GM12801 (cell line): Measurements from ENCODE around the gene SLC22A16.

Experiments
- TF ChIP-seq, protein P1 (sequence below): IDR thresholded peaks from one replicate; pipeline ENCODE4 v1.5.1; 2011; ENCODE audit warnings: control low read depth; ENCODE audit not compliant: insufficient read length; ENCODE audit errors: extremely low read depth

SLC22A16 gene

DNA sequence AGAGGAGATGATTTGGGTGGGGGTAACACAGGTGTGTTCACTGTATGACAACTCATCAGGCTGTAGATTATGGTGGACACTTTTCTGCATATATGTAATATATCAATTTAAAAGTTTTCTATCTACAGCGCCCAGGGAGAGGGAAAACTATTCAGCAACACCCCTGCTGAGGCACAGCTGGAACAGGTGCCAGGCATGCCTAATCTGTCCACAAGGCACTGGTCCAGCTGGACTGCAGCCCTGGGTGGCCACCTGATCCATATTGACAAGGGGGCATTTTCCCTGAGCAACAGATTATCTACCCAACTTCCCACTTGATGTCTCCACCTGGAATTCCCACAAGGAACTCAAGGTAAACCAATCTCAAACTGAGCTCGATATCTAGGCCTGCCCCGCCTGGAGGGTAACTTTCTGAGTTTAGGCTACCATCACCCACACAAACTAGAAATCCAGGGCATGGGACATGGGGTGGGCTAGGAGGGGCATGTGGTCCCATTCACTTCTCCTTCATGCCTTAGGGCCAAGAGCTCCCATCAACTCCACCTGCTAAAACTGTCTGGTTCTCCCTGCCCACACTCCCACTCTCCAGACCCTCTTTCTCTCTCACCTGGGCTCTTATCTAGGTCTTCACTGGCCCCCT is 4.6 kb downstream of the SLC22A16 start:
- TF ChIP-seq, protein P1, sequence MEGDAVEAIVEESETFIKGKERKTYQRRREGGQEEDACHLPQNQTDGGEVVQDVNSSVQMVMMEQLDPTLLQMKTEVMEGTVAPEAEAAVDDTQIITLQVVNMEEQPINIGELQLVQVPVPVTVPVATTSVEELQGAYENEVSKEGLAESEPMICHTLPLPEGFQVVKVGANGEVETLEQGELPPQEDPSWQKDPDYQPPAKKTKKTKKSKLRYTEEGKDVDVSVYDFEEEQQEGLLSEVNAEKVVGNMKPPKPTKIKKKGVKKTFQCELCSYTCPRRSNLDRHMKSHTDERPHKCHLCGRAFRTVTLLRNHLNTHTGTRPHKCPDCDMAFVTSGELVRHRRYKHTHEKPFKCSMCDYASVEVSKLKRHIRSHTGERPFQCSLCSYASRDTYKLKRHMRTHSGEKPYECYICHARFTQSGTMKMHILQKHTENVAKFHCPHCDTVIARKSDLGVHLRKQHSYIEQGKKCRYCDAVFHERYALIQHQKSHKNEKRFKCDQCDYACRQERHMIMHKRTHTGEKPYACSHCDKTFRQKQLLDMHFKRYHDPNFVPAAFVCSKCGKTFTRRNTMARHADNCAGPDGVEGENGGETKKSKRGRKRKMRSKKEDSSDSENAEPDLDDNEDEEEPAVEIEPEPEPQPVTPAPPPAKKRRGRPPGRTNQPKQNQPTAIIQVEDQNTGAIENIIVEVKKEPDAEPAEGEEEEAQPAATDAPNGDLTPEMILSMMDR = no peak

DNA sequence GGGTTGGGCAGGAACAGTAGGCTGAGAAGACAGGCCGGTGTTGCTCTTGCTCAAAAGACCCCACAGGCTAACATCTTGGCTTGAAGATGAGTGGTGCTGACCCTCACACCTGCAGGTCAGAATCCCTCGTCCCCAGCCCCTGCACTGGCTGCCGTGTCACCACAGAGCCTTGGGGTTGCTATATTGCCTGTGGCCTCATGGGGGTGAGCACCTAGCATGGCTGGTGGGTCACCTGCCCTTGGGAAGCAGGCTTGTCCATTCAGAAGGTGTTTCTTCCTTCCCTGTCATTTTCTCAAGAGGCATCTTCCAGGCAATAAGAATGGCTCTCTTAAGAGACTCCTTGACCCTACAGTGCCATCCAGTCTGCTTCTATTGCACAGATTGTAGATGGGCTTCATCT is 7.7 kb downstream of the SLC22A16 start:
- TF ChIP-seq, protein P1 = no peak

DNA sequence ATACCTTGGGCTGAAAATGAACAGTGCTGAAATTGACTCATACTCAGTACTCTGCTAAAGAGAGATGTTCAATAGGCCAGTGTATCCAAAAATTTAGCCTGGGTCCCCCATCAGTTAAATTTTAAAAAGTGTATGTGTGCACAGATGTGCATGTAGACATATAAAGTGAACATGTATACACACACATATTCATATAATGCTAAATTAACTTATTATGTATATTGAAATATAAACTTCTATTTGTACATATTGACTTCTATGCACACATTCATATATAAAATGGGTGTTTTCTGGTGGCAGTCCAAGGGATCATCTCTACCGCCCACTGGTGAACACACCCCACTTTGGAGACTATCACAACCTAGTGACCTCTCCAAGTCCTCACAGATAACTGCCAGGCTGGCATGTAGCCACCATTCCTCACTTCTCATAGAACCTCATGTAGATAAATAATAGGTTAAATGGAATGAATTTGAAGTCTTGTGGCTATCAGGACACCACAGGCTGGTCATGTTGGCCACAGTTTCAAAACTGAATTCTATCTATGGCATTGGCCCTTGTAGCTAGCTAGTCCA is 8.8 kb downstream of the SLC22A16 start:
- TF ChIP-seq, protein P1 = no peak

DNA sequence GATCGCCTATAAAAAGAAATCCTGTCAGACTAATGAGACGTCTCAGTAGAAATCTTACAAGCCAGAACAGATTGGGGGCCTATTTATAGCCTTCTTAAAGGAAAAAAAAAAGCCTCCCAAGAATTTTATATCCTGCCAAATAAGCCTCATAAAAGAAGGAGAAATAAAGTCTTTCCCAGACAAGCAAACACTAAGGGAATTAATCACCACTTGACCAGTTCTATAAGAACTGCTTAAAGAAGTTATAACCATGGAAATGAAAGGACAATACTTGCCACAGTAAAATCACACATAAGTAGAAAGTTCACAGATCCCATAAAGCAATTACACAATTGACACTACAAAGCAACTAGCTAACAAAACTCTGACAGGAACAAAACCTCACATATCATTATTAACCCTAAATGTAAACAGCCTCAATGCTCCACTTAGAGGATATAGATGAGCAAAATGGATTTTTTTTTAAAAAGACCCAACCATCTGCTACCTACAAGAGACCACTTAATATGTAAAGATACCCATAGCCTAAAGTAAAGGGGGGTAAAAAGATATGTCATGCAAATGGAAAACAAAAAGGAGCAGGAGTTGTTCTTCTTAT is 13.4 kb downstream of the SLC22A16 start:
- TF ChIP-seq, protein P1 = no peak

DNA sequence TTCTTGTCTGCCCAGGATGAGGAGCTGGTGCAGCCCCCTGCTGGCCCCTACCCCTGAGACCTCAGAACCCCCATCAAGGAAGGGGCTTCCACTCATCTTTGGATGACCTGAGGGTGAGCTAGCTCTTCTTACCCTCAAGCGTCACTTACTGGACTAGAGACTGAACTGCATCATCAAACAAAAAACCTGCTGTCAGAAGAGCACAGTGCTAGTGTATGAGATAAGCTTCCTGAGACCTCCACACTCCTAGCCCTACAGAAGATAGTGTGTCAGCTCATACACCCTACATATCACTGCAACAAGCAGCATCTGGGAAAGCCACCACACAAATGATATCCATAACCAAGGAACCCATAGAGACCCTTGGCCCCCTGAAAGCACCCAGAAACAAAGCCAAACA is 15.0 kb downstream of the SLC22A16 start:
- TF ChIP-seq, protein P1 = no peak

DNA sequence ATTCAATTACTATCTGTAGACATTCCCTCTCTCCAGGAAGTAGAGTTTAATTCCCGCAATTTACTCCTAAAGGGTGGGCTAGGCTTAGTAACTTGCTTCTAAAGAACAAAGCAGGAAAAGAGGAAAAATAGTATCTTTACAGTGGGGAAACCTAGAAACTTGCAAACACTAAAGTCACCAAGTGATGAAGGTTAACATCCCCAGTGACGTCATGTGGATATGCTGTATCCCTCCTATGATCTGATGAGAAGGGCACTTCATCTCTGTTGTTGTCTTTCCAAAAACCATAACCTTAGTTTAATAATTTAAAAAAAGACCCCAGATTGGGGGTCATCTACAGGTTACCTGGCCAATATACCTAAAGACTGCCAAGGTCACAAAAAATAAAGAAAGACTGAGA is 17.3 kb downstream of the SLC22A16 start:
- TF ChIP-seq, protein P1 = no peak

DNA sequence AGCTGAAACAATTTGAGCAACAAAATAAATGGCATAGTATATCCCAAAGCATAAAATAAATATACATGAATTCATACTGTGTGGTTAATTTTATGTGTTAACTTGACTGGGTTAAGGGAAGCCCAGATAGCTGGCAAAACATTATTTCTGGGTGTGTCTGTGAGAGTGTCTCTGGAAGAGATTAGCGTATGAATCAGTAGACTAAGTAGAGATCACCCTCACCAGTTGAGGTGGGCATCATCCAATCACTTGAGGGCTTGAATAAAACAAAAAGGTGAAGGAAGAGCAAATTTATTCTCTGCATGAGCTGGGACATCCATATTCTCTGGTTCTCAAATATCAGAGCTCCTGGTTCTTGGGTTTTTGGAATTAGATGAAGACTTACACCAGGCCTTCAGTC is 17.9 kb downstream of the SLC22A16 start:
- TF ChIP-seq, protein P1 = no peak
